Activated T-helper 1 cell treated with anti-CD3 and anti-CD28 coated beads, Interleukin-12 subunit alpha, Interleukin-12 subunit beta, Interleukin-2, Interleukin-4 antibody, amounts not matched to agents 30 ng/mL and 10 ng/mL and 1 ng/mL, durations not matched to agents 14 hours and 24 hours and 36 hours (primary cell): ENCODE data around the gene ATRNL1. TPM values are rescaled to one million over a fixed set of nuclear protein-coding genes. Genes with fewer than 3 reads are reported as not detected.

Source experiments
- DNase-seq: peaks from one replicate; pipeline ENCODE4 v3.0.0; 2021; ENCODE audit warnings: low spot score
- H3K27ac Mint-ChIP-seq: one replicate; pipeline ENCODE4 v1.8.0; 2021; ENCODE audit warnings: mild to moderate bottlenecking, mixed read lengths
- H3K27me3 Mint-ChIP-seq: one replicate; pipeline ENCODE4 v1.8.0; 2022; ENCODE audit warnings: mild to moderate bottlenecking, moderate library complexity, mixed read lengths; ENCODE audit not compliant: insufficient read depth
- H3K36me3 Mint-ChIP-seq: one replicate; pipeline ENCODE4 v1.8.0; 2021; ENCODE audit warnings: low read depth, mixed read lengths
- H3K4me1 Mint-ChIP-seq: one replicate; pipeline ENCODE4 v1.8.0; 2021; ENCODE audit warnings: low read depth, mixed read lengths
- H3K4me3 Mint-ChIP-seq: one replicate; pipeline ENCODE4 v1.8.0; 2021; ENCODE audit warnings: mild to moderate bottlenecking, moderate library complexity, mixed read lengths
- H3K9me3 Mint-ChIP-seq: one replicate; pipeline ENCODE4 v1.8.0; 2021; ENCODE audit warnings: mixed read lengths
- intact Hi-C: fragments of 100-400 bp; cut with micrococcal nuclease; formaldehyde crosslinking; loops from one replicate; pipeline ENCODE4 v1.15.1; 2024
- total RNA-seq: library from RNA; stranded (reverse); gene quantifications from 2 replicates; pipeline ENCODE4 v1.2.3, GENCODE V29; 2022

ATRNL1 gene
- total RNA-seq, 1 donor from 2014 or later: not detected

- no peak for DNase-seq
- Mint-ChIP-seq H3K4me1 (no peaks in the 10 kb centered on the region), H3K27ac (no peak overlapping the region), H3K9me3 (no peaks in the 10 kb centered on the region), H3K4me3 (no peak overlapping the region), H3K36me3 (no peaks in the 10 kb centered on the region), H3K27me3 (no peaks in the 10 kb centered on the region)
- intact Hi-C loops: no loop called here
Measured at GRCh38 chr10:115861864-115862263, 768.7 kb downstream of the ATRNL1 start.

DNA sequence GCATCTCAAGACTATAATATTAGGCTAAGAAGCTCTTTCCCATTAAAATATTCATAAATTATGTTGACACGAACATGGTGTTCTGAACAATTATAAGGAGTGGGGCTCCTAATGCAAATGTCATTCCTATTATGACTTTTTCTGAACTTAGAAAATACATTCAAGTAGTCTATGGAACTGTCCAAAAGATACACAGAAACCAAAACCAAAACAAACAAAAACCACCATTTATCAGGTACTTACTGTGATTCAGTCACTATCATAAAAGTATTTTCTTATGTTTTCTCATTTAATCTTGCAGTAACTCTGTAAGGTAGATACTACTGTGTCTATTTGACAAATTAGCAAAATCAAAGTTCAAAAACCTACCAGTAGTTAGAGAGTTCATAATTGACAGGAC is 773.0 kb downstream of the ATRNL1 start:
- Mint-ChIP-seq H3K27me3 (no peaks in the 10 kb centered on the region), H3K36me3 (no peaks in the 10 kb centered on the region)
- intact Hi-C loops: no loop called here

DNA sequence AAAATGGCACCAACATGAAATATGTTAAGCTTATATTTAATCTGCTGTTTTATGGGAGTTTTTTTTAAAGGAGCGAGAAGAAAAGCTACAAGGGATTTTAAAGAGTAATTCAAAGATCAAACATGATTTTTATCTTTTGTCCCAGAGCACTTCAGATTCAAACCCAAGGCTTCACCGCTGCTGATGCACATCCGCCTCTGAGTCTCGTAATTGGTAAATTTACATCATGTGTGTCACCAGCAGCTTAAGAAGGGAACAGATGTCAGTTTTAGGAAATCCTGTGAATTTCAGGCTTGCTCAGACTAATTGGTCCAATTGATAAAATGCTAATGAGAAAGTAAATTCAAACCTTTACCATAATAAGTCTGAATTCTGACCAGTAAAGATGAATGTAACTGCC is 773.5 kb downstream of the ATRNL1 start:
- H3K4me3 Mint-ChIP-seq: no peak overlapping the region
- intact Hi-C loops: no loop called here
- no peaks in the 10 kb centered on the region for H3K9me3 Mint-ChIP-seq
- no peaks in the 10 kb centered on the region for H3K36me3 Mint-ChIP-seq
- no peaks in the 10 kb centered on the region for H3K4me1 Mint-ChIP-seq
- H3K27me3 Mint-ChIP-seq: no peaks in the 10 kb centered on the region
- no peak overlapping the region for H3K27ac Mint-ChIP-seq
- no peak for DNase-seq

More for the DNA sequence above, 773.0 kb downstream of the ATRNL1 start:
- no peaks in the 10 kb centered on the region for H3K4me1 Mint-ChIP-seq
- no peak overlapping the region for H3K4me3 Mint-ChIP-seq
- no peak for DNase-seq
- H3K9me3 Mint-ChIP-seq: no peaks in the 10 kb centered on the region
- H3K27ac Mint-ChIP-seq: no peak overlapping the region

- no peak overlapping the region for H3K4me3 Mint-ChIP-seq
- no peaks in the 10 kb centered on the region for H3K4me1 Mint-ChIP-seq
- intact Hi-C loops: no loop called here
- H3K27ac Mint-ChIP-seq: no peak overlapping the region
- DNase-seq: no peak
- H3K36me3 Mint-ChIP-seq: no peaks in the 10 kb centered on the region
- no peaks in the 10 kb centered on the region for H3K9me3 Mint-ChIP-seq
- no peaks in the 10 kb centered on the region for H3K27me3 Mint-ChIP-seq
Measured at GRCh38 chr10:115867305-115867704, 774.1 kb downstream of the ATRNL1 start.

- intact Hi-C loops: no loop called here
- no peak overlapping the region for H3K4me3 Mint-ChIP-seq
- no peaks in the 10 kb centered on the region for H3K4me1 Mint-ChIP-seq
- no peaks in the 10 kb centered on the region for H3K36me3 Mint-ChIP-seq
- H3K27ac Mint-ChIP-seq: no peak overlapping the region
- no peaks in the 10 kb centered on the region for H3K27me3 Mint-ChIP-seq
- H3K9me3 Mint-ChIP-seq: no peaks in the 10 kb centered on the region
- no peak for DNase-seq
Measured at GRCh38 chr10:115871855-115872254, 778.7 kb downstream of the ATRNL1 start.

GRCh38 chr10:115875172-115875571 is 782.0 kb downstream of the ATRNL1 start:
- intact Hi-C loops: no loop called here
- no peak overlapping the region for H3K4me3 Mint-ChIP-seq
- H3K36me3 Mint-ChIP-seq: no peaks in the 10 kb centered on the region
- no peaks in the 10 kb centered on the region for H3K27me3 Mint-ChIP-seq
- no peaks in the 10 kb centered on the region for H3K9me3 Mint-ChIP-seq
- no peaks in the 10 kb centered on the region for H3K4me1 Mint-ChIP-seq
- no peak overlapping the region for H3K27ac Mint-ChIP-seq
- DNase-seq: no peak

DNA sequence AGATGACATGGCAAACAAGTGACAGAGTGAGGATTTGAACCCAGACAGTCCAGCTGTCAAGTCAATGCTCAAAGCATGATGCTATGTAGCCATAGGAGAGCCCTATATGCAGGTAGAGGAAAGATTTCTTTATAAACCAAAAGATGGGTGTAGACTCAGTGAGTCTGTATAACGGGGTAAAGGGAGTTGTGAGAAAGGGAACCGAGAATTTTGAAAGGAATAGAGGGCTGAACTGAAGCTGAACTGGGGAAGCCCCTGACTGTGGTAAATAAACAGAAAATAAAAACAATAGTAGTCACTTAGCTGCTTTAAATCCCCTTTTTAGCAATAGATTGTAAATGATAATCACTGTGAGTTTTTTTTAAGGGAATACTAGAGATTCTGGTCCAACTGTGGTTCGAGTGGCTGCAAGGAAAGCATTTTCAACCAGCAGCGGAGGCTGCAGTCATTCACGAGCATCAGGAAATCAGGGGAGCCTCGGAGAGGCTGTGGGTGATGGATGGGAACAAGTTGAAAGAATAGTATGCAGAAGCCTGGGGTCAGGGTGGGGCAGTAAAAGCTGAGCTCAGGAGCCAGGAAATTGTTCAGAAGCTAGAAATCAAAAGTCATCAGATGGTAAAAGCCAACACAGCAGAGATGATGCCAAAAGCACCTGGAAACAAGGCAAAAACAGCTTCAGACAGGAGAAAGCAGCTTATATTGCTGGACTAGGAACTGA is 786.4 kb downstream of the ATRNL1 start:
- Mint-ChIP-seq H3K27me3 (no peaks in the 10 kb centered on the region), H3K27ac (no peak overlapping the region), H3K9me3 (peaks cover 3% of the 10 kb centered on the region), H3K4me1 (no peaks in the 10 kb centered on the region), H3K36me3 (no peaks in the 10 kb centered on the region), H3K4me3 (no peak overlapping the region)
- intact Hi-C loops: no loop called here
- no peak for DNase-seq

DNA sequence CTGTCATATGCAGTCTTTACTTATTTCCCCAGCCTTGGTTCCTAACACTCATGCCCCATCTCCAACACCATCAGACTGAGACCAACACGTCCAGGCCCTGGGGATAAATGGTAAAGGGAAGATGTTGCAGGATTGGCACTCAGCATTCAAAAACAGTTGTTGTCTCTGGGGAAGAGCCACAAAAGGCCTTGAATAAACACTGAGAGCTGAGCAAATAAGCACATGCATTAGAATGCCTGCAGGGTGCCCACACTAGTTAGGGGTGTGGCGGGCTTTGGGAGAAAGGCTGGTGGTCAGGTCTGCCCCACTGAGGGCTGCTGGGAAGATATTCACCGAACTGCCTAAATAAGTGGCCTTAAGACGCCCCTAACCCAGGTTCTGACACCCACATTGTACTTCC is 788.9 kb downstream of the ATRNL1 start:
- Mint-ChIP-seq H3K27ac (no peak overlapping the region), H3K27me3 (no peaks in the 10 kb centered on the region), H3K4me3 (no peak overlapping the region), H3K4me1 (no peaks in the 10 kb centered on the region), H3K9me3 (peaks cover 3% of the 10 kb centered on the region), H3K36me3 (no peaks in the 10 kb centered on the region)
- intact Hi-C loops: no loop called here
- DNase-seq: no peak

GRCh38 chr10:115883372-115883771 is 790.2 kb downstream of the ATRNL1 start:
- DNase-seq: no peak
- Mint-ChIP-seq H3K36me3 (no peaks in the 10 kb centered on the region), H3K9me3 (peaks cover 3% of the 10 kb centered on the region), H3K27me3 (no peaks in the 10 kb centered on the region), H3K4me1 (no peaks in the 10 kb centered on the region), H3K27ac (no peak overlapping the region), H3K4me3 (no peak overlapping the region)
- intact Hi-C loops: no loop called here

DNA sequence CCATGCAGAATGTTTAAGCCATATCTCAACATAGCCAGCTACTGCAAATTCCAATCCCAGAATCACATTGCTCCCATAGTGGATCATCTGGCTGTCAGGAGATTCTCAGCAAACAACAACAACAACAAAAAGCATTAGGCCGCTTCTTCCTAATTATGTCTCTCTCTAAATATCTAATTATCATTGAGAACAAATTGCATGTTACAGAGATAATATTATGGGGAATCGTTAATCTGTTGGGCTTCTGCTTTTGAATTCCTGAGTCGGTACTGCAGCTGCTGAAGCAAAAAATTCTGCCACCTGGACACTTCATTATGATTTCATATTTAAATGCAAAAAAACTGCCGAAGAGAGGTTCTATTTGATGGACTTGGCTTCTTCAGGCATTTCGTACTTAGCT is 791.2 kb downstream of the ATRNL1 start:
- no peak overlapping the region for H3K27ac Mint-ChIP-seq
- H3K4me3 Mint-ChIP-seq: no peak overlapping the region
- peaks cover 3% of the 10 kb centered on the region for H3K9me3 Mint-ChIP-seq
- no peaks in the 10 kb centered on the region for H3K36me3 Mint-ChIP-seq
- intact Hi-C loops: no loop called here
- DNase-seq: no peak
- H3K27me3 Mint-ChIP-seq: no peaks in the 10 kb centered on the region
- no peaks in the 10 kb centered on the region for H3K4me1 Mint-ChIP-seq

DNA sequence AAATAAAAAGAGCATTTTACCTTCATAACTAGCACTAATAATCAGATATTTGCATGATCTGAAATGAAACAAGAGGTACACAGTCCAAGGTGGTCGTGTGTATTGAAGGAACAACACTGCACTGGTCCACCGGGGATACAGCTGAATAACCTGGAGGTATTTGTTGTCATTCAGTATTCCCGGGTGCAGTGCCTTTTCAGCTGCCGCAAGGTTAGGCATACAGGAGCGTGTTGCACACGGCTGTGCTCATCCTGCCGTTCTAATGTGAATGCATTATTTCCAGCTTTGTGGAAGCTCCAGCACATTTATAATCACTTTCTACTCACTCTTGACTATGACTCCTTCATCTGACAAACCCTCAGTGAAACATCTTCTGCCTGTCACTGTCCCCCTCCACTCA is 802.0 kb downstream of the ATRNL1 start:
- DNase-seq: no peak
- no peaks in the 10 kb centered on the region for H3K4me1 Mint-ChIP-seq
- H3K36me3 Mint-ChIP-seq: no peaks in the 10 kb centered on the region
- intact Hi-C loops: no loop called here
- H3K27ac Mint-ChIP-seq: no peak overlapping the region
- H3K27me3 Mint-ChIP-seq: no peaks in the 10 kb centered on the region
- H3K9me3 Mint-ChIP-seq: no peaks in the 10 kb centered on the region
- no peak overlapping the region for H3K4me3 Mint-ChIP-seq

DNA sequence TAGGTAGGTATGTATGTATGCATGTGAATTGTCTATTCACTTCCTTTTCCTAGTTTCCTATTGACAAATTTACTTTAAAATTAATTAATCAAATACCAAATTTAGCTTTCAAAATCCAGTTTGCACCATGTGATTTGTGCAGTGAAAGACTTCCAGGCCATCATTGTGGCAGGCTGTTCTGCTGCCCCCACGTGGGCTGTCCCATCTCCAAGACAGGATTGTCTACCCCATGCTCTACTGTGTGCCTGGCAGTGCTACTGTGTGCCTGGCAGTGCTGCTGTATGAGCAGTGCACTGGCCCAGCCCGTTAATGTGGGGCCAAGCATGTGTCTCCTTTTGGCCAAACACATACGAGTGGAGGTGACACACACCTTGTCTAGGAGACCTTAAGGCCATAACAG is 805.1 kb downstream of the ATRNL1 start:
- no peaks in the 10 kb centered on the region for H3K4me1 Mint-ChIP-seq
- H3K9me3 Mint-ChIP-seq: no peaks in the 10 kb centered on the region
- intact Hi-C loops: no loop called here
- H3K27me3 Mint-ChIP-seq: no peaks in the 10 kb centered on the region
- H3K36me3 Mint-ChIP-seq: no peaks in the 10 kb centered on the region
- no peak overlapping the region for H3K27ac Mint-ChIP-seq
- H3K4me3 Mint-ChIP-seq: no peak overlapping the region
- DNase-seq: no peak

- Mint-ChIP-seq H3K36me3 (no peaks in the 10 kb centered on the region), H3K9me3 (no peaks in the 10 kb centered on the region), H3K4me1 (no peaks in the 10 kb centered on the region), H3K4me3 (no peak overlapping the region), H3K27me3 (no peaks in the 10 kb centered on the region), H3K27ac (no peak overlapping the region)
- no peak for DNase-seq
- intact Hi-C loops: no loop called here
Measured at GRCh38 chr10:115902596-115902995, 809.4 kb downstream of the ATRNL1 start.

DNA sequence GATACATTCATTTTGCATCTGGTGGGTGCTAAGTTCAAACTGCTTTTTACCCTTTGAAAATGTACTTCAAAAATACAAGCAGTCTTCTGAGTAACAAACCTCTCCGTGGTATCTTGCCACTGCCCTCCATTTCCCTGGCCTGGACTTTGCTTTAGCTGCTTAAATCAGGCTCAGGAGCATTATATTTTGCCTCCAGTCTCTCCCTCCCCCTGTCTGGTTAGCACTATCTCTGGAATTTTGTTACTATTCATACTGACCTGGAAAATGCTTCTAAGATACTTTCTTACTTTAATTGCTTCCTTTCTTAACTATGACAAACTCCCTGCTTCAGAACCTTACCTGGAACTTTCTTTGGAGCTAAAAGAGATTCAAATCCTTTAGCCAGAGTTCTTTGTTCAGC is 810.0 kb downstream of the ATRNL1 start:
- H3K4me3 Mint-ChIP-seq: no peak overlapping the region
- H3K27me3 Mint-ChIP-seq: no peaks in the 10 kb centered on the region
- DNase-seq: no peak
- H3K4me1 Mint-ChIP-seq: no peaks in the 10 kb centered on the region
- no peaks in the 10 kb centered on the region for H3K9me3 Mint-ChIP-seq
- no peaks in the 10 kb centered on the region for H3K36me3 Mint-ChIP-seq
- no peak overlapping the region for H3K27ac Mint-ChIP-seq
- intact Hi-C loops: no loop called here
